IPS-20b (cell line): ENCODE data around the gene ATXN1.

Source experiments
- H3K27ac ChIP-seq: one replicate; pipeline ENCODE4 v1.5.1; 2013; ENCODE audit warnings: low read length
- H3K27me3 ChIP-seq: 2 replicates; pipeline ENCODE4 v1.6.1; 2013; ENCODE audit warnings: mild to moderate bottlenecking, low read length, inconsistent platforms; ENCODE audit not compliant: insufficient read depth
- H3K36me3 ChIP-seq: 2 replicates; pipeline ENCODE4 v1.6.1; 2013; ENCODE audit warnings: low read depth, mild to moderate bottlenecking, inconsistent platforms, low read length, moderate library complexity; ENCODE audit not compliant: insufficient read depth
- H3K4me1 ChIP-seq: 2 replicates; pipeline ENCODE4 v1.6.1; 2013; ENCODE audit warnings: mild to moderate bottlenecking, control low read depth, inconsistent platforms, low read length, moderate library complexity; ENCODE audit not compliant: insufficient read depth
- H3K4me3 ChIP-seq: 2 replicates; pipeline ENCODE4 v1.5.1; 2013; ENCODE audit warnings: mild to moderate bottlenecking, low read length, inconsistent platforms
- H3K9ac ChIP-seq: 2 replicates; pipeline ENCODE4 v1.6.1; 2013; ENCODE audit warnings: low read depth, mild to moderate bottlenecking, inconsistent platforms, low read length, moderate library complexity
- H3K9me3 ChIP-seq: 2 replicates; pipeline ENCODE4 v1.6.1; 2013; ENCODE audit warnings: mild to moderate bottlenecking, low read depth, low read length, inconsistent platforms; ENCODE audit not compliant: insufficient read depth

The ATXN1 gene

DNA sequence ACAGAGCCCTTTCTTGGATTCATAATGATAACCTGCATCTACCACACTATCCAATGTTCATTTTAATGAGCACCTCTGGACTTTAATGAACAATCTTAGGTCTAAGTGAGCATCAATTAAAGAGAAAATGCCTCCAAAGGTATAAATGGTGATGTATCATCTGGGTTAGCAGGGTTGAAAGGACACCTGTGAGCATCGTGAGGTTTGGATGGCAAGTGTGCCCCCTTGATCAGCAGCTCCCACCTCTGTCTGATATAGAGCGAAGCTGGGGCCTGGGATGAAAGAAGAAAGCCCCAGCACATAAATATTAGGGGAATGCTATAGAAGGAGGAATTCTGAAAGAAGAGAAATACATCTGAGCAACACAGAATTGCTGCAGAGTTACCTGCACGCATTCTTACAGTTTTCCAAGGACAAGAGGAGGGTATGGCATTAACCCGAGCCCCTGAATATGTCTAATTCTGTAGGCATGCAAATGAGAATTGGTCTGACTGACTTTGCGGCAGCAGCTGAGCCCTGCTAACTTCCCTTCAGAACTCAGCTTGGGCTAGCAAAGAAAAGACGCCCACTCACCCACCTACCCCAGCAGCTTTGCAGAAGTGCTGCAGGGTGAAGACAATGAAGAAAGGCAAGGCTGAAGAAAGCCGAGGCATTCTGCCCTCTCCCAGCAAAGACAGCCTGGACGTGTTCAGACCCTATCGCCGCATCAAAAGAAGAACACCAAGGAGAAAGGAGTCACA lies 386.6 kb downstream of the ATXN1 start:
- Histone ChIP-seq H3K4me3 (no peak overlapping the region), H3K9me3 (no peaks in the 10 kb centered on the region), H3K4me1 (peaks cover 7% of the 10 kb centered on the region; the same call in 1 of the 2 replicates), H3K27me3 (no peaks in the 10 kb centered on the region), H3K27ac (no peak overlapping the region), H3K36me3 (no peaks in the 10 kb centered on the region), H3K9ac (no peak overlapping the region)

GRCh38 chr6:16374016-16374415 lies 387.2 kb downstream of the ATXN1 start:
- no peaks in the 10 kb centered on the region for H3K27me3 ChIP-seq
- H3K4me3 ChIP-seq, result no peak overlapping the region
- H3K9ac ChIP-seq, result no peak overlapping the region
- no peaks in the 10 kb centered on the region for H3K36me3 ChIP-seq
- no peaks in the 10 kb centered on the region for H3K9me3 ChIP-seq
- H3K4me1 ChIP-seq, result peaks cover 7% of the 10 kb centered on the region; the same call in 1 of the 2 replicates
- H3K27ac ChIP-seq, result no peak overlapping the region

GRCh38 chr6:16372029-16372776 lies 389.1 kb downstream of the ATXN1 start:
- Histone ChIP-seq H3K4me1 (peaks cover 7% of the 10 kb centered on the region; the same call in 1 of the 2 replicates), H3K27me3 (no peaks in the 10 kb centered on the region), H3K36me3 (no peaks in the 10 kb centered on the region), H3K9me3 (no peaks in the 10 kb centered on the region), H3K4me3 (no peak overlapping the region), H3K9ac (no peak overlapping the region), H3K27ac (no peak overlapping the region)

DNA sequence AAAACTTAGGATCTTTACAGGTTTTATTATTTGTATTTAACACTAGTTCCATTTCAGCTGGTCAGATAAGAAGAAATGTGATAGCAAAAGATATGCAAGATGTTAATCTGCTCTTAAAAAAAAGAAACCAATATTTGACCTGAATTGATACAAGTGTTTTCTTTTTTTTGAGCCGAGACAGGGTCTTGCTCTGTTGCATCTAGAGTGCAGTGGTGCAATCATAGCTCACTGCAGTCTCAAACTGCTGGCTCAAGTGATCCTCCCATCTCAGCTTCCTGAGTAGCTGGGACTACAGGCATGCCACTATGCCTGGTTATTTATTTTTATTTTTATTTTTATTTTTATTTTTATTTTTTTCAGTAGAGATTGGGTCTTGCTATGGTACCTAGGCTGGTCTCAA lies 389.9 kb downstream of the ATXN1 start:
- Histone ChIP-seq H3K4me1 (peaks cover 7% of the 10 kb centered on the region; the same call in 1 of the 2 replicates), H3K27ac (no peak overlapping the region), H3K4me3 (no peak overlapping the region), H3K9ac (no peak overlapping the region), H3K9me3 (no peaks in the 10 kb centered on the region), H3K36me3 (no peaks in the 10 kb centered on the region), H3K27me3 (no peaks in the 10 kb centered on the region)

- Histone ChIP-seq H3K9me3 (no peaks in the 10 kb centered on the region), H3K36me3 (no peaks in the 10 kb centered on the region), H3K27me3 (no peaks in the 10 kb centered on the region), H3K9ac (no peak overlapping the region), H3K4me3 (no peak overlapping the region), H3K27ac (no peak overlapping the region), H3K4me1 (peaks cover 7% of the 10 kb centered on the region; the same call in 1 of the 2 replicates)
Measured at GRCh38 chr6:16370943-16371342, 390.3 kb downstream of the ATXN1 start.

DNA sequence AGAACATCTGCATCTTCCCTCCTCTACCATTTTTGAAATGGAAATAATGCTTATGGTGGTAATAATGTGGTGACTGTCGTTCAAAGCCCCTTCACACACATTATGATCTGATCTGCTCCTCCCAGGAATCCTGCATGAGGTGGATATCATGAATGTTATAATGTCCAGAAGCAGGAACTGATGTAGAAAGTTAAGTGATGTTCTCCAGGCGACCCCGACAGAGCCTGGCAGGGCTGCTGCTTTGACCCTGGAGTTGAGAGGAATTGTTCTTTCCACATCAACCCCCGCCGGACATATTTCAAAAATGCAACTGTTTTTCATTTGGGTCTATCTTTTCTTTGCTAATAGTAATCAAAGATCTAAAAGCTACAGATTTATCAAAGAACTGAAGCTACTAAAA lies 391.3 kb downstream of the ATXN1 start:
- Histone ChIP-seq H3K9ac (no peak overlapping the region), H3K27ac (no peak overlapping the region), H3K4me1 (peaks cover 5% of the 10 kb centered on the region; the same call in 1 of the 2 replicates), H3K36me3 (no peaks in the 10 kb centered on the region), H3K4me3 (no peak overlapping the region), H3K9me3 (no peaks in the 10 kb centered on the region), H3K27me3 (no peaks in the 10 kb centered on the region)

DNA sequence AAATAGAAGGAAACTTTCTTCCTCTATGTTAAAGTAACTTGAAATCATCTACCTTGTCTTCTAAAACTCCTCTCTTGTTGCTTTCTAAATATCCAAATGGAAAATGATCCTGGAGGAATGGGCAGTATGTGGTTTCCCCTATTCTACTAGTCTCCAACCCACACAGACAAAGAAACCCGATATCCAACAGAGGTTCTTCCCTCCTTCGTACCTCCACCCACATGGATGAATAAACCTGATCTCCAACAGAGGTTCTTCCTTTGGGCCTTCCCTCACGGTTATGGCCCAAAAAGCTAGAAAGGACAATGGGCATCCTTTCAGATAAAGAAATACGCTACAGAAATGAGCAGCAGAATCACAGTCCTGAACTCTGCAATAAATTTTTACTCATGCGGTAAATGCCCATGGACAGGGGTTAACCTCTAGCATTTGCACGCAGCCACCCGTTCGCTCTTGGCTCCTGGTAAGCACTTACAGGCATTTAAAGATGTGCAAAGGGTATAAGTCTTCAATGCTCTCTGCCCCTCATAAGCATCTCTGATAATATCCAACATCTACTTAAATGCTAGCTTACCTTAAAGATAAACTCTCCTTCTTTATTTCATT lies 392.0 kb downstream of the ATXN1 start:
- H3K4me1 ChIP-seq, result no peaks in the 10 kb centered on the region; the same call in 1 of the 2 replicates
- H3K27me3 ChIP-seq, result no peaks in the 10 kb centered on the region
- no peaks in the 10 kb centered on the region for H3K36me3 ChIP-seq
- no peaks in the 10 kb centered on the region for H3K9me3 ChIP-seq
- H3K27ac ChIP-seq, result no peak overlapping the region
- no peak overlapping the region for H3K4me3 ChIP-seq
- H3K9ac ChIP-seq, result no peak overlapping the region

- no peaks in the 10 kb centered on the region for H3K36me3 ChIP-seq
- H3K27ac ChIP-seq, result no peak overlapping the region
- H3K9me3 ChIP-seq, result no peaks in the 10 kb centered on the region
- H3K9ac ChIP-seq, result no peak overlapping the region
- no peaks in the 10 kb centered on the region for H3K27me3 ChIP-seq
- H3K4me3 ChIP-seq, result no peak overlapping the region
- H3K4me1 ChIP-seq, result no peaks in the 10 kb centered on the region
Measured at GRCh38 chr6:16367571-16367970, 393.7 kb downstream of the ATXN1 start.

GRCh38 chr6:16363749-16364148 lies 397.5 kb downstream of the ATXN1 start:
- H3K4me3 ChIP-seq, result no peak overlapping the region
- no peaks in the 10 kb centered on the region for H3K27me3 ChIP-seq
- H3K27ac ChIP-seq, result no peak overlapping the region
- no peaks in the 10 kb centered on the region; the same call in 1 of the 2 replicates for H3K4me1 ChIP-seq
- H3K36me3 ChIP-seq, result no peaks in the 10 kb centered on the region
- no peak overlapping the region for H3K9ac ChIP-seq
- H3K9me3 ChIP-seq, result no peaks in the 10 kb centered on the region

DNA sequence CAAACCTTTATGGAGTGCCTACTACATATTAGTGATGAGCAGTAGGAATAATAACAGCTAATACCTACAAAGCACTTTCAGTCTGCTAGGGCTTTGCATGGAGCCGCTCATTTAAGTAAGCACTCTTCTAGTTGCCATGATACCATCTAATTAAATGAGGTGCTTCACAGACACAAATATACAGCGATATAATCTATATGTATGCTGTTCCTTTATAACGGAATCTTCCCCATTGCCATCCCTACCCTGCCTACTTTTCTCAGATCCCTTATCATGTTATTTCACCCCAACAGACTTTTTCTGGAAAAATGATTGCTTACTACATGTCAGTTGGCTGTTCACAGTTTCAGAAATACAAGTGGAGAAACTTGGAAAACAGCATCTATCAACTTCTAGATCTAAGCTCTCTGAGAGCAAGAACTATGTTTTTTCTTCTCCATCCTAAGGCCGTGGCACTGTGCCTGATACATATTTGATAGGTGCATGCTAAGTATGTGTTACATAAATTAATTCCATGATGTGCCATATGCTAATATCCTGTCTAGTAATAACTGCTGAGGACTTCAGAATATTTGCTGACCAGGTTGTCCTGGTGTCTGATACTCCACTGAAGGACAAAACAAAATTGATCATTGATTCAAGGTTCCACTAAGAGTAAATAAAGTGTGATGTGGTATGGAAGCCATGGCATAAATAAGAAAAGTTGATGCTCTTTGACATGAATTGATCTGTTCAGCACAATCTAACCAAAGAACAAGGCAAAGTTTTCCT lies 398.3 kb downstream of the ATXN1 start:
- H3K36me3 ChIP-seq, result no peaks in the 10 kb centered on the region
- H3K9ac ChIP-seq, result no peak overlapping the region
- H3K27me3 ChIP-seq, result no peaks in the 10 kb centered on the region
- H3K27ac ChIP-seq, result no peak overlapping the region
- H3K4me3 ChIP-seq, result no peak overlapping the region
- no peaks in the 10 kb centered on the region for H3K9me3 ChIP-seq
- no peaks in the 10 kb centered on the region; the same call in 1 of the 2 replicates for H3K4me1 ChIP-seq

DNA sequence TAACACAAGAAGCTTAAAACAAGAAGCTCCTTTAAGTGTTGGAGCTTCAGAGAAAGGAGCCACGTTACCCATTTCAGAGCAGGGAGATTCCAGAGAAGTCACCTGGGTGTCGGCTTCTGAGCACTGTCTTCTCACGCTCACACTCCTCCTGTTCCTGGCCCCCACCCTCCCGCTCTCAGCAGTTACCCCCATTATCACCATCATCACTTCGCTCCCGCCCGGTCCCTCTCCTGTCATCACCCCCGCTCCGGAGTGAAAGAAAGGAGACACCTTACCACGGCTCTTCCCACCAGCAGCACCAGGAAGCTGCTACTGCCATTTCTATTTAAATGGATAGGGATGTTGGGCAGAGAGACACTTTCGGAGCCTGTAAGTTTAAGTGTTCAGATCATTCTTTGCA lies 399.0 kb downstream of the ATXN1 start:
- H3K27me3 ChIP-seq, result no peaks in the 10 kb centered on the region
- no peak overlapping the region for H3K4me3 ChIP-seq
- no peaks in the 10 kb centered on the region for H3K36me3 ChIP-seq
- H3K27ac ChIP-seq, result no peak overlapping the region
- H3K4me1 ChIP-seq, result no peaks in the 10 kb centered on the region; the same call in 1 of the 2 replicates
- no peaks in the 10 kb centered on the region for H3K9me3 ChIP-seq
- no peak overlapping the region for H3K9ac ChIP-seq
